GM23338 (cell line): Measurements from ENCODE around the gene CERS5. TPM values are rescaled to one million over a fixed set of nuclear protein-coding genes. Genes with fewer than 3 reads are reported as not detected.
"Not testable (repeated sequence)": the region's sequence is repeated elsewhere in the genome, so short reads cannot be mapped to it uniquely, and the experiment has no call there.

ENCODE experiments used
- ATAC-seq: fragments of 200-7000 bp; cut with Tn5 transposase; 3 replicates; pipeline ENCODE4 v1.9.1; 2020
- DNase-seq: peaks from one replicate; pipeline ENCODE4 v3.0.0-alpha.2; 2015; ENCODE audit warnings: low spot score
- H2AFZ ChIP-seq: fragments of 200-600 bp; sonication (generic); 2 replicates; pipeline ENCODE4 v1.8.0; 2016; ENCODE audit warnings: antibody characterized with exemption, mild to moderate bottlenecking, moderate library complexity
- H3F3A ChIP-seq: fragments of 200-600 bp; sonication (generic); replicated peaks from 2 replicates; pipeline ENCODE4 v1.8.0; 2017; ENCODE audit warnings: antibody characterized with exemption, mixed run types, low read depth
- H3K27ac ChIP-seq: fragments of 200-600 bp; sonication (generic); 2 replicates; pipeline ENCODE4 v1.6.1; 2016; ENCODE audit warnings: low read depth
- H3K27me3 ChIP-seq: fragments of 200-600 bp; sonication (generic); 2 replicates; pipeline ENCODE4 v1.8.0; 2016; ENCODE audit warnings: mild to moderate bottlenecking, mixed run types, moderate library complexity; ENCODE audit not compliant: insufficient read depth
- H3K36me3 ChIP-seq: fragments of 200-600 bp; sonication (generic); 2 replicates; pipeline ENCODE4 v1.8.0; 2016; ENCODE audit warnings: mild to moderate bottlenecking; ENCODE audit not compliant: insufficient read depth
- H3K4me1 ChIP-seq: fragments of 200-600 bp; sonication (generic); 2 replicates; pipeline ENCODE4 v1.8.0; 2016; ENCODE audit warnings: mild to moderate bottlenecking, moderate library complexity; ENCODE audit not compliant: insufficient read depth
- H3K4me2 ChIP-seq: fragments of 200-600 bp; sonication (generic); 2 replicates; pipeline ENCODE4 v1.7.1; 2017; ENCODE audit warnings: mixed run types
- H3K4me3 ChIP-seq: fragments of 200-600 bp; sonication (generic); 2 replicates; pipeline ENCODE4 v1.6.1; 2016; ENCODE audit warnings: mixed run types
- H3K79me2 ChIP-seq: fragments of 200-600 bp; sonication (generic); replicated peaks from 2 replicates; pipeline ENCODE4 v1.8.0; 2017; ENCODE audit warnings: mild to moderate bottlenecking; ENCODE audit not compliant: insufficient read depth
- H3K9me2 ChIP-seq: fragments of 200-600 bp; sonication (generic); 2 replicates; pipeline ENCODE4 v1.8.0; 2017; ENCODE audit not compliant: insufficient read depth
- H4K20me1 ChIP-seq: fragments of 200-600 bp; sonication (generic); replicated peaks from 2 replicates; pipeline ENCODE4 v1.8.0; 2017; ENCODE audit warnings: mild to moderate bottlenecking; ENCODE audit not compliant: insufficient read depth
- H3K27ac Mint-ChIP-seq: 2 replicates; pipeline ENCODE4 v1.8.0; 2020; ENCODE audit warnings: inconsistent platforms, mild to moderate bottlenecking, moderate library complexity, mixed read lengths
- H3K27me3 Mint-ChIP-seq: 3 replicates; pipeline ENCODE4 v1.8.0; 2022; ENCODE audit warnings: low read depth, mild to moderate bottlenecking, moderate library complexity, mixed read lengths, inconsistent platforms; ENCODE audit not compliant: insufficient read depth, poor library complexity
- H3K36me3 Mint-ChIP-seq: 3 replicates; pipeline ENCODE4 v1.8.0; 2021; ENCODE audit warnings: low read depth, mild to moderate bottlenecking, inconsistent platforms, moderate library complexity, mixed read lengths
- H3K4me1 Mint-ChIP-seq: 3 replicates; pipeline ENCODE4 v1.8.0; 2020; ENCODE audit warnings: mild to moderate bottlenecking, inconsistent platforms, mixed read lengths
- H3K4me3 Mint-ChIP-seq: 3 replicates; pipeline ENCODE4 v1.8.0; 2021; ENCODE audit warnings: moderate library complexity, mild to moderate bottlenecking, inconsistent platforms, mixed read lengths
- H3K9me3 Mint-ChIP-seq: 3 replicates; pipeline ENCODE4 v1.8.0; 2020; ENCODE audit warnings: moderate library complexity, mild to moderate bottlenecking, inconsistent platforms, mixed read lengths
- CREB1 ChIP-seq: fragments of 250-450 bp; sonication (Bioruptor Pico); IDR thresholded peaks from 2 replicates; pipeline ENCODE4 v1.5.0; 2020; ENCODE audit warnings: low read depth, mild to moderate bottlenecking, moderate library complexity
- EZH2 ChIP-seq: fragments of 200-600 bp; sonication (generic); IDR thresholded peaks from one replicate; pipeline ENCODE4 v1.8.0; 2017; ENCODE audit warnings: antibody characterized with exemption, mild to moderate bottlenecking, low read depth; ENCODE audit not compliant: unreplicated experiment
- EZH2phosphoT487 ChIP-seq: fragments of 200-600 bp; sonication (generic); IDR thresholded peaks from one replicate; pipeline ENCODE4 v1.8.1; 2018; ENCODE audit warnings: antibody characterized with exemption; ENCODE audit not compliant: unreplicated experiment
- JUNB ChIP-seq: IDR thresholded peaks from one replicate; pipeline ENCODE4 v1.6.1; 2016; ENCODE audit warnings: antibody characterized with exemption; ENCODE audit not compliant: unreplicated experiment
- NANOG ChIP-seq: IDR thresholded peaks from 2 replicates; pipeline ENCODE4 v1.6.1; 2016; ENCODE audit warnings: antibody characterized with exemption, borderline replicate concordance
- POLR2AphosphoS5 ChIP-seq: IDR thresholded peaks from 2 replicates; pipeline ENCODE4 v1.6.1; 2016; ENCODE audit warnings: antibody characterized with exemption, low read depth
- STAT1 ChIP-seq: IDR thresholded peaks from one replicate; pipeline ENCODE4 v1.6.1; 2016; ENCODE audit warnings: antibody characterized with exemption; ENCODE audit not compliant: unreplicated experiment
- ZNF114 ChIP-seq: fragments of 250-450 bp; sonication (Bioruptor Pico); IDR thresholded peaks from 2 replicates; pipeline ENCODE4 v1.5.0; 2020; ENCODE audit warnings: mild to moderate bottlenecking, moderate library complexity
- polyA plus RNA-seq: library from polyadenylated mRNA; unstranded; fragments of >200 nt; fragmentation: Nextera tagmentation; extraction: Ambion mirVana; gene quantifications from 2 replicates; pipeline ENCODE4 v1.2.1, GENCODE V29; 2016
- total RNA-seq: library from RNA; depleted of rRNA; stranded (reverse); fragments of >200 nt; shearing (Covaris generic); gene quantifications from 2 replicates; pipeline ENCODE4 v1.2.3, GENCODE V29; 2014
- TF ChIP-seq, protein P1 (sequence below), 2 experiments: fragments of 200-600 bp in 1 of 2; sonication (generic) in 1 of 2; conservative IDR thresholded peaks; 2 replicates each; pipeline versions ENCODE4 v1.5.1 to v1.6.1; 2016 to 2017; ENCODE audit warnings: antibody characterized with exemption in 2 of 2, low read depth in 2 of 2, mild to moderate bottlenecking in 2 of 2, moderate library complexity in 1 of 2
- TF ChIP-seq, protein P2 (sequence below): IDR thresholded peaks from one replicate; pipeline ENCODE4 v1.6.1; 2018; ENCODE audit warnings: antibody characterized with exemption; ENCODE audit not compliant: unreplicated experiment

CERS5 gene
- total and polyA plus RNA-seq, 2 experiments from 2014 or later: 42.7 to 56.5 TPM

DNA sequence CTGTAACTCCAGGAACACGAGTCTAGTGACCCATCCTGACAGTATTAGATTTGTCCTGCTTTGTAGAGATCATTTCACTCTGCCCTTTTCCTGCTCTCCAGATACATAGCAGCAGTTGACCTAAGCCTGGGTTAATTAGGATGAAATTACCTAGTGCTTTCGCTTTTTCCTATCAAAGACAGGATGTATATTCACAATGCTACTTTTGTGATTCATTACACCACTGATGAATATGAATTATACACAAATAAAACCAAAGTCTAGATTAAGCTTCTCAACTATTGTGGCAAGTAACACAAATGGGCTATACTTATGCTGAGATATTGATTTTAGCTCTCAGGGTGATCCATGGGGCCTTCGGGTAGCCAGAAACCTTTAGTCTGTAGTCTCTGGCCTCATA, 17.9 kb downstream of the CERS5 start:
- Histone ChIP-seq H3K4me1 (no peaks in the 10 kb centered on the region; the same call in 1 of the 2 replicates), H3K27ac (no peak overlapping the region), H3K27me3 (no peaks in the 10 kb centered on the region), H3K4me3 (no peak overlapping the region), H4K20me1 (peaks cover 24% of the 10 kb centered on the region), H2AFZ (no peak overlapping the region), H3K36me3 (no peaks in the 10 kb centered on the region), H3K4me2 (no peak overlapping the region), H3K79me2 (peaks cover 78% of the 10 kb centered on the region), H3K9me2 (no peaks in the 10 kb centered on the region), H3F3A (no peaks in the 10 kb centered on the region)
- Mint-ChIP-seq H3K27me3 (no peaks in the 10 kb centered on the region), H3K36me3 (no peaks in the 10 kb centered on the region), H3K9me3 (no peaks in the 10 kb centered on the region), H3K4me1 (no peaks in the 10 kb centered on the region), H3K4me3 (no peak overlapping the region), H3K27ac (no peak overlapping the region)
- no peak for TF ChIP-seq EZH2phosphoT487
- TF ChIP-seq, protein P1, sequence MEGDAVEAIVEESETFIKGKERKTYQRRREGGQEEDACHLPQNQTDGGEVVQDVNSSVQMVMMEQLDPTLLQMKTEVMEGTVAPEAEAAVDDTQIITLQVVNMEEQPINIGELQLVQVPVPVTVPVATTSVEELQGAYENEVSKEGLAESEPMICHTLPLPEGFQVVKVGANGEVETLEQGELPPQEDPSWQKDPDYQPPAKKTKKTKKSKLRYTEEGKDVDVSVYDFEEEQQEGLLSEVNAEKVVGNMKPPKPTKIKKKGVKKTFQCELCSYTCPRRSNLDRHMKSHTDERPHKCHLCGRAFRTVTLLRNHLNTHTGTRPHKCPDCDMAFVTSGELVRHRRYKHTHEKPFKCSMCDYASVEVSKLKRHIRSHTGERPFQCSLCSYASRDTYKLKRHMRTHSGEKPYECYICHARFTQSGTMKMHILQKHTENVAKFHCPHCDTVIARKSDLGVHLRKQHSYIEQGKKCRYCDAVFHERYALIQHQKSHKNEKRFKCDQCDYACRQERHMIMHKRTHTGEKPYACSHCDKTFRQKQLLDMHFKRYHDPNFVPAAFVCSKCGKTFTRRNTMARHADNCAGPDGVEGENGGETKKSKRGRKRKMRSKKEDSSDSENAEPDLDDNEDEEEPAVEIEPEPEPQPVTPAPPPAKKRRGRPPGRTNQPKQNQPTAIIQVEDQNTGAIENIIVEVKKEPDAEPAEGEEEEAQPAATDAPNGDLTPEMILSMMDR (conservative IDR thresholded peaks at IDR 0.05; ENCODE audit: low read depth in 2 of 2): no peak
- no peak for TF ChIP-seq POLR2AphosphoS5
- TF ChIP-seq, protein P2, sequence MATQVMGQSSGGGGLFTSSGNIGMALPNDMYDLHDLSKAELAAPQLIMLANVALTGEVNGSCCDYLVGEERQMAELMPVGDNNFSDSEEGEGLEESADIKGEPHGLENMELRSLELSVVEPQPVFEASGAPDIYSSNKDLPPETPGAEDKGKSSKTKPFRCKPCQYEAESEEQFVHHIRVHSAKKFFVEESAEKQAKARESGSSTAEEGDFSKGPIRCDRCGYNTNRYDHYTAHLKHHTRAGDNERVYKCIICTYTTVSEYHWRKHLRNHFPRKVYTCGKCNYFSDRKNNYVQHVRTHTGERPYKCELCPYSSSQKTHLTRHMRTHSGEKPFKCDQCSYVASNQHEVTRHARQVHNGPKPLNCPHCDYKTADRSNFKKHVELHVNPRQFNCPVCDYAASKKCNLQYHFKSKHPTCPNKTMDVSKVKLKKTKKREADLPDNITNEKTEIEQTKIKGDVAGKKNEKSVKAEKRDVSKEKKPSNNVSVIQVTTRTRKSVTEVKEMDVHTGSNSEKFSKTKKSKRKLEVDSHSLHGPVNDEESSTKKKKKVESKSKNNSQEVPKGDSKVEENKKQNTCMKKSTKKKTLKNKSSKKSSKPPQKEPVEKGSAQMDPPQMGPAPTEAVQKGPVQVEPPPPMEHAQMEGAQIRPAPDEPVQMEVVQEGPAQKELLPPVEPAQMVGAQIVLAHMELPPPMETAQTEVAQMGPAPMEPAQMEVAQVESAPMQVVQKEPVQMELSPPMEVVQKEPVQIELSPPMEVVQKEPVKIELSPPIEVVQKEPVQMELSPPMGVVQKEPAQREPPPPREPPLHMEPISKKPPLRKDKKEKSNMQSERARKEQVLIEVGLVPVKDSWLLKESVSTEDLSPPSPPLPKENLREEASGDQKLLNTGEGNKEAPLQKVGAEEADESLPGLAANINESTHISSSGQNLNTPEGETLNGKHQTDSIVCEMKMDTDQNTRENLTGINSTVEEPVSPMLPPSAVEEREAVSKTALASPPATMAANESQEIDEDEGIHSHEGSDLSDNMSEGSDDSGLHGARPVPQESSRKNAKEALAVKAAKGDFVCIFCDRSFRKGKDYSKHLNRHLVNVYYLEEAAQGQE: no peak
- no peak for TF ChIP-seq NANOG
- no peak for TF ChIP-seq JUNB
- no peak for TF ChIP-seq CREB1 (CRISPR knock-in tag)
- TF ChIP-seq ZNF114 (CRISPR knock-in tag): no peak
- no peak for TF ChIP-seq EZH2
- no peak for TF ChIP-seq STAT1
- DNase-seq (no peak), ATAC-seq (no peak)

GRCh38 chr12:50148011-50148410, 19.2 kb downstream of the CERS5 start:
- H3F3A ChIP-seq, H3K4me3 Mint-ChIP-seq, H3K36me3 Mint-ChIP-seq, DNase-seq, H3K4me1 Mint-ChIP-seq, H3K27me3 Mint-ChIP-seq, H3K36me3 ChIP-seq, H3K9me3 Mint-ChIP-seq, H3K27me3 ChIP-seq, H3K27ac Mint-ChIP-seq, H3K4me2 ChIP-seq, H3K27ac ChIP-seq, H3K4me1 ChIP-seq, H2AFZ ChIP-seq, H3K9me2 ChIP-seq, ATAC-seq, H3K4me3 ChIP-seq: not testable (repeated sequence)
- H3K79me2 ChIP-seq: peaks cover 65% of the 10 kb centered on the region
- H4K20me1 ChIP-seq: peaks cover 14% of the 10 kb centered on the region
